ENCODE measurements around the gene ASIC2. TPM values are rescaled to one million over a fixed set of nuclear protein-coding genes. Genes with fewer than 3 reads are reported as not detected.

The ASIC2 gene
- total RNA-seq = under 1 TPM; 0.10 to 0.18 TPM
- polyA plus RNA-seq = not detected
- long read RNA-seq, donor 1 = 0 reads
- long read RNA-seq, donor 2, partial matches to known transcripts = 0 of 2 reads
- long read RNA-seq, donor 2, other reads (novel, unspliced or antisense) = 1 of 2 reads

DNA sequence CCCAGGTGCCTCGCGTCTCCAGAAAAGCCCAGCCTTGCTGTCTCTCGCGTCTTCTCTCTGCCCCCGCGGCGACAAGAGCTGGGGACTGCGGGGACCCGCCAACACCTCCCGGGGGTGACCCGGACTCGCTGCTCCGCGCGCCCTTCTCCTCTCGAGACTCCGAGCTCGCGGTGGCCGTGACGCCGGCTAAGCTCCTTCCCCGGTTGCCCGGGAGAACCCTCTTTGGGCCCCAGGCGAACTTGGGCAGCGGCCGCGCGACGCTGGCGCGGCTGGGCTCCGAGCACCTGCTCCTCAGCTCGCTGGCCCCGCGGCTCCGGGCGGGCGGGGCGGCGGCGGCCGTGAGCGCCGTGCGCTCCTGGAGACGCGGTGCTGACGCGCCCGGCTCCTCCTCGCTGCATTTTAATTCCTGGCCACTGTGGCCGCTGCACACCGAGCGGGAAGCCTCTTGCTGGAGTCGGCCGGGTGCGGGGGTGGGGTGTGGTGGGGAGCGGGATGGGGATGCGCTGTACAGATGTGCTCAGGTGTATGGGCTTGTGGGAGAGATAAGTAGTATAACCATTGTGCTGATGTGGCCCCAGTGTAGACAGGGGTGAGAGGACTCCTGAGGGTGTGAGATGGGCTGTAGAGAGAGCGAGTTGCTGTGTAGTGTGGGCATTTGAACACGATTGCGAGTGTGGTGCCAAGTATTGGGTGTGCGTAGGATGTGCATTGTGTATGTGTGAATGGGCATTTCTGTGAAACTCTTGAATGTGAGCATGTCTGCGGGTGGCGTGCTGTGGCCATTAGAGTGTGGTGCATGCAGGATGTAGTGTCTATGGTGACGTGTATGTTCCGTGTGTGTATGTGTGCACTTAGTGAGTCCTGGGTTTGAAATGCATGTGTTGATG lies at the start of gene ASIC2:
Gene ASIC2, minus strand, starts transcription at position 315 of the 887 bp plus-strand sequence.
- intact Hi-C loops (cut with DNase I) = no loop called here
- Histone ChIP-seq H3K9me3 (ENCODE audit: control insufficient read depth, low read length) (no peaks in the 10 kb centered on the region), H3K4me3 (ENCODE audit: low read length in 2 of 2) (peak within 1 kb of the TSS; percentile 16 to 21), H3K27me3 (ENCODE audit: control insufficient read depth in 1 of 2, insufficient read depth in 2 of 2, low read length in 1 of 2) (peaks cover 0 to 5% of the 10 kb centered on the region in 2 donors), H3K27ac (ENCODE audit: low read depth in 1 of 2, low read length in 2 of 2) (no peak within 1 kb of the TSS), H3K4me1 (ENCODE audit: control insufficient read depth in 1 of 2, insufficient read depth in 2 of 2, low read length in 2 of 2) (no peaks in the 10 kb centered on the region), H3K36me3 (ENCODE audit: control insufficient read depth in 1 of 2, insufficient read depth in 2 of 2, low read length in 1 of 2) (no peaks in the 10 kb centered on the region)
- 8 to 13% methylated on average over 45 to 68 of the region's 68 CpGs for WGBS, 2 donors
- ATAC-seq (ENCODE audit: low FRiP score) (no peak), DNase-seq (peak in 1 of 2 donors; percentile 78)

DNA sequence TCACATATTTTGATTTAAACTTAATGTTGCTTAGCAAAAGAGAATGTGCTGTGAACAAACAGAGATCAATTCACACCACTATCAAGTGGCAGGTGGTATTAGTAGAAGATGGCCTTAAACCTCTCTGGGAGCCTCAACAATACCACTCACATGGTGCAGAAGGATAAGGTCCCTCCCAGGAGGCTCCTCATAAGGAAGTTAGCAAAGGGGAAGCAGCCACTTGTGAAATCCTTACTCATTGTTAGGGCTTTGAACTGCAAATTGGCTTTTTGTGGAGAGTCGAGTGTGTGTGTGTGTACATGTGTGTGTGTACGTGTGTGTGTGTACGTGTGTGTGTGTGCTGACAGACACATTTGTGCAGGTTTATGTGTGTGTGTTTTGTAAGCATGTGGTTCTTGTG lies 48.9 kb upstream of the ASIC2 start:
- intact Hi-C loops (cut with DNase I) = no loop called here
- no peak for ATAC-seq (ENCODE audit: low FRiP score)

DNA sequence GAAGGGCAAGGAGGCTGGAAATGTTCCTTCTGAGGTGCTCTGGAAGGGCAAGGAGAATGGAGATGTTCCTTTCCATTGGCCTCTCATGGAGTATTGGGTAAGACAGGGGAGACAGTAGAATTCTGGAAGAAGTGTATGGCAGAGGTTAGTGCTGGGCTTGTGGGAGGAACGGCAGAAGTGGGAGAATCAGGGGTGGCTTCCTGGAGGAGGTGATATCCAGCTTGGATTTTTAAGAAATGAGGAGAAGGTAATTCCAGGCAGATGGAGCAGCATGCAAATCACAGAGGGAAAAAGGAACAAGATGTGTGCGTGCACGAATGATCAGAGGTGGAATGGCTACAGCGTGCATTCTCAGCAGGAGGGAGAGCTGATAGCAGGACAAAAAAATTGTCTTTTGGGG lies 45.1 kb upstream of the ASIC2 start:
- H3K4me1 ChIP-seq (ENCODE audit: control insufficient read depth in 1 of 2, insufficient read depth in 2 of 2, low read length in 2 of 2) = no peaks in the 10 kb centered on the region
- no peak for DNase-seq
- 65 to 71% methylated on average over 4 of the region's 4 CpGs for WGBS, 2 donors
- no peak overlapping the region for H3K4me3 ChIP-seq (ENCODE audit: low read length in 2 of 2)
- ATAC-seq (ENCODE audit: low FRiP score) = no peak
- intact Hi-C loops (cut with DNase I) = no loop called here
- H3K27me3 ChIP-seq (ENCODE audit: control insufficient read depth in 1 of 2, insufficient read depth in 2 of 2, low read length in 1 of 2) = no peaks in the 10 kb centered on the region
- H3K27ac ChIP-seq (ENCODE audit: low read depth in 1 of 2, low read length in 2 of 2) = no peak overlapping the region
- no peaks in the 10 kb centered on the region for H3K36me3 ChIP-seq (ENCODE audit: control insufficient read depth in 1 of 2, insufficient read depth in 2 of 2, low read length in 1 of 2)
- H3K9me3 ChIP-seq (ENCODE audit: control insufficient read depth, low read length) = no peaks in the 10 kb centered on the region

More for the DNA sequence above, 48.9 kb upstream of the ASIC2 start:
- H3K27me3 ChIP-seq (ENCODE audit: control insufficient read depth in 1 of 2, insufficient read depth in 2 of 2, low read length in 1 of 2) = no peaks in the 10 kb centered on the region
- WGBS, 2 donors = 58 to 75% methylated on average over 3 of the region's 3 CpGs
- no peak overlapping the region for H3K4me3 ChIP-seq (ENCODE audit: low read length in 2 of 2)
- no peaks in the 10 kb centered on the region for H3K36me3 ChIP-seq (ENCODE audit: control insufficient read depth in 1 of 2, insufficient read depth in 2 of 2, low read length in 1 of 2)
- H3K27ac ChIP-seq (ENCODE audit: low read depth in 1 of 2, low read length in 2 of 2) = no peak overlapping the region
- H3K9me3 ChIP-seq (ENCODE audit: control insufficient read depth, low read length) = no peaks in the 10 kb centered on the region
- DNase-seq = no peak
- no peaks in the 10 kb centered on the region for H3K4me1 ChIP-seq (ENCODE audit: control insufficient read depth in 1 of 2, insufficient read depth in 2 of 2, low read length in 2 of 2)

DNA sequence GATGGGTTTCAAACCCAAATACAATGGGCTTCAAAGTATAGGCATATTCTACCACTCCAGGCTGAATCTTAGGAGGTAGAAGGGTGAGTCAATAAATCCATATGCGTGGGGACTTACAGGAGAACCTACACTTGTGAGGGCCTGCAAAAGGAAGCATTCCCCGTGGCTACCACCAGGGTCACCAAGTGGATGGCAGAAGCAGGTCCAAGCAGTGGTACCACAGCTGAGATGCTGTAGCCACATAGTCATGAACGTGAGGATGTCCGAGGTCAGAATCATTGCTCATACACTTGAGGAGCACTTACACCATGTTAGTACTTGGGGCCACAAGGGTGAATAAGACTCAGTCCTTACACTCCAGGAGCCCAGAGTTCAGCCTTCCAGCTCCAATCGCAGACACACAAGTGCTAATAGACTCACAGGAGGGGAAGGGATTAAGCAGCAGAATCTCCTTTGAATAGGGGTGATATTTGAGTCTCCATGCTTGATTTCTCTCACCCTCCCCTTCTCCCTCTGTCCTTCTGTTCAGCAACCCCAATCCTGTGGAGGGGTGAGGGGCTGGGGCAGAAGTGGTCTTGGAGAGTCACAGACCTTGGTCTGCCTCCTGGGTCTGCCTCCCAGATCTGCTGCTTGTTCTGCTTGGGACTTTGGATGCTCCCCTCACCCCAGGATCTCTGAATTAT lies 42.5 kb upstream of the ASIC2 start:
- Histone ChIP-seq H3K4me1 (ENCODE audit: control insufficient read depth in 1 of 2, insufficient read depth in 2 of 2, low read length in 2 of 2) (no peaks in the 10 kb centered on the region), H3K27ac (ENCODE audit: low read depth in 1 of 2, low read length in 2 of 2) (no peak overlapping the region), H3K4me3 (ENCODE audit: low read length in 2 of 2) (no peak overlapping the region), H3K9me3 (ENCODE audit: control insufficient read depth, low read length) (no peaks in the 10 kb centered on the region), H3K36me3 (ENCODE audit: control insufficient read depth in 1 of 2, insufficient read depth in 2 of 2, low read length in 1 of 2) (no peaks in the 10 kb centered on the region), H3K27me3 (ENCODE audit: control insufficient read depth in 1 of 2, insufficient read depth in 2 of 2, low read length in 1 of 2) (no peaks in the 10 kb centered on the region)
- 49 to 58% methylated on average over 5 of the region's 5 CpGs for WGBS, 2 donors
- intact Hi-C loops (cut with DNase I) = no loop called here
- DNase-seq (no peak), ATAC-seq (ENCODE audit: low FRiP score) (no peak)

DNA sequence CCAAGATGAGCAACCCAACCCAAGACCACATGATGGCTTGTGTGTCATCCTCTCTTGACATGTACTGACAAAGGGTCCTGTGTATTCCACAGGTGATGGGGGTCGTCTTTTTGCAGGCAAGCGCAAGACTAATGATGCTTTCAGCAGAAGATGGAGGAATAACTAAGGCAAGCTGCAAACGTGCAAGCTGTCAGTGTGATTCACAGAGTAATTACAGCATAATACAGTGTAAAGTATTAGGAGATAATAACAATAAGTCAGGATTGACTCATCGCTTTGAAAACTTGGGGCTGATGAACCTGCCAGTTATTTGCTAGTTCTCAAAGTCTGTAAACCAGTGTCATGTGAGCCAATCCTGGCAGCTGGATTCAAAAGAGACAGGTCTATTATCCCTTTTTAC lies 41.6 kb upstream of the ASIC2 start:
- peaks cover under 1% of the 10 kb centered on the region for H3K9me3 ChIP-seq (ENCODE audit: control insufficient read depth, low read length)
- no peaks in the 10 kb centered on the region for H3K36me3 ChIP-seq (ENCODE audit: control insufficient read depth in 1 of 2, insufficient read depth in 2 of 2, low read length in 1 of 2)
- intact Hi-C loops (cut with DNase I) = no loop called here
- no peak overlapping the region for H3K4me3 ChIP-seq (ENCODE audit: low read length in 2 of 2)
- H3K27me3 ChIP-seq (ENCODE audit: control insufficient read depth in 1 of 2, insufficient read depth in 2 of 2, low read length in 1 of 2) = no peaks in the 10 kb centered on the region
- DNase-seq (no peak), ATAC-seq (ENCODE audit: low FRiP score) (no peak)
- H3K27ac ChIP-seq (ENCODE audit: low read depth in 1 of 2, low read length in 2 of 2) = no peak overlapping the region
- 64 to 68% methylated on average over 4 of the region's 4 CpGs for WGBS, 2 donors
- no peaks in the 10 kb centered on the region for H3K4me1 ChIP-seq (ENCODE audit: control insufficient read depth in 1 of 2, insufficient read depth in 2 of 2, low read length in 2 of 2)

DNA sequence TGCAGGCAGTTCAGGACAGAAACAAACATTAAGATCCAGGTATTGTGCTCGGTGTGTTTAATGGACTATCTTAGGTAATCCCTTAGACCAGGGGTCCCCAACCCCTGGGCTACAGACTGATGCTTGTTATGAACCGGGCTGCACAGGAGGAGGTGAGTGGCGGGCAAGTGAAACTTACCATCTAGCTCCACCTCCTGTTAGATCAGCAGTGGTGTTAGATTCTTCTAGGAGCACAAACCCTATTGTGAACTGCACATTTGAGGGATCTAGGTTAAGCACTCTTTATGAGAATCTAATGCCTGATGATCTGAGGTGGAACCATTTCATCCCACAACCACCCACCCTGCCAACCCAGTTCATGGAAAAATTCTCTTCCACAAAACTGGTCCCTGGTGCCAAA lies 37.8 kb upstream of the ASIC2 start:
- H3K27ac ChIP-seq (ENCODE audit: low read depth in 1 of 2, low read length in 2 of 2) = no peak overlapping the region
- DNase-seq (no peak), ATAC-seq (ENCODE audit: low FRiP score) (no peak)
- intact Hi-C loops (cut with DNase I) = no loop called here
- 70 to 73% methylated on average over 3 of the region's 3 CpGs for WGBS, 2 donors
- no peak overlapping the region for H3K4me3 ChIP-seq (ENCODE audit: low read length in 2 of 2)
- no peaks in the 10 kb centered on the region for H3K27me3 ChIP-seq (ENCODE audit: control insufficient read depth in 1 of 2, insufficient read depth in 2 of 2, low read length in 1 of 2)
- no peaks in the 10 kb centered on the region for H3K36me3 ChIP-seq (ENCODE audit: control insufficient read depth in 1 of 2, insufficient read depth in 2 of 2, low read length in 1 of 2)
- H3K9me3 ChIP-seq (ENCODE audit: control insufficient read depth, low read length) = peaks cover 1% of the 10 kb centered on the region
- no peaks in the 10 kb centered on the region for H3K4me1 ChIP-seq (ENCODE audit: control insufficient read depth in 1 of 2, insufficient read depth in 2 of 2, low read length in 2 of 2)

DNA sequence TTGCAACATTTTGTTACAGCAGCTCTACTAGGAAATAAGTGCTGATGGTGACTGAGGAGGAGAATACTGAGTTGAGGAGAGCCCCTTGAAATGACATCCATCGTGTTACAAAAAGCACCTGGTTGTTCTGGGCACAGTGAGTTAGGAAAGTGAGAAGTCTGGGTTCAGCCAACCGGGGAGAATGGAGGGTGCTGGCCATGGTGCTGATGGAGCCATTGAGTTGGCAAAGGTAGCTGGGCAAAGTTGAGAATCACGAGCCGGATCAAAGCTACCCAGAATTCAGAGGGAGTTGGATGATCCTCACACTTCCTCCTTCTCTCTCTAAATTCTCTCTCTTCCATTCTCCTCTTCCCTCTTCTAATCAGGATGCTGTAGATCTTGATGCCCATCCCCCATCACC lies 35.0 kb upstream of the ASIC2 start:
- Histone ChIP-seq H3K27ac (ENCODE audit: low read depth in 1 of 2, low read length in 2 of 2) (no peak overlapping the region), H3K36me3 (ENCODE audit: control insufficient read depth in 1 of 2, insufficient read depth in 2 of 2, low read length in 1 of 2) (no peaks in the 10 kb centered on the region), H3K9me3 (ENCODE audit: control insufficient read depth, low read length) (peaks cover 1% of the 10 kb centered on the region), H3K27me3 (ENCODE audit: control insufficient read depth in 1 of 2, insufficient read depth in 2 of 2, low read length in 1 of 2) (peaks cover 0 to 2% of the 10 kb centered on the region in 2 donors), H3K4me1 (ENCODE audit: control insufficient read depth in 1 of 2, insufficient read depth in 2 of 2, low read length in 2 of 2) (no peaks in the 10 kb centered on the region), H3K4me3 (ENCODE audit: low read length in 2 of 2) (no peak overlapping the region)
- intact Hi-C loops (cut with DNase I) = no loop called here
- no peak for DNase-seq
- no peak for ATAC-seq (ENCODE audit: low FRiP score)
- WGBS, 2 donors = 15 to 16% methylated on average over 4 of the region's 4 CpGs

DNA sequence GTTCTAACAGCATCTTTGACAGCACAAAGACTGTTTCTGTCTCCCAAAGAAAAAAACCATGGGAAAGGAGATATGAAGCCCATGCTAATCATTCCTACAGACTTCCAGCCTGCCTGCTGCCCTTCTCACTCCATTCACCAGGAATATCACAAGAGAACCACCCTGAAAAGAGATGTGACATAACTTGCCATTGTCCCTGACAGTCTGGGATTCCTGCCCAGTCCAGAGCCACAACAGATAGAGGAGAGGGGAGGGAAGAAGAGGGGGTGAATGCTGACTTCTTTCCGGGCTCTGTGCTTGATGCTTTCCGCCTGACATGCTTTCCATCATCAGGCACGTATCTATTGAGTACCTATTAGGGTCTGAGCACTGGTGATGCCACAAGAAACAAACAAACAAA lies 31.6 kb upstream of the ASIC2 start:
- no peak for DNase-seq
- Histone ChIP-seq H3K36me3 (ENCODE audit: control insufficient read depth in 1 of 2, insufficient read depth in 2 of 2, low read length in 1 of 2) (no peaks in the 10 kb centered on the region), H3K4me3 (ENCODE audit: low read length in 2 of 2) (no peak overlapping the region), H3K4me1 (ENCODE audit: control insufficient read depth in 1 of 2, insufficient read depth in 2 of 2, low read length in 2 of 2) (no peaks in the 10 kb centered on the region), H3K9me3 (ENCODE audit: control insufficient read depth, low read length) (peaks cover 1% of the 10 kb centered on the region), H3K27me3 (ENCODE audit: control insufficient read depth in 1 of 2, insufficient read depth in 2 of 2, low read length in 1 of 2) (peaks cover 0 to 6% of the 10 kb centered on the region in 2 donors), H3K27ac (ENCODE audit: low read depth in 1 of 2, low read length in 2 of 2) (no peak overlapping the region)
- intact Hi-C loops (cut with DNase I) = no loop called here
- WGBS, 2 donors = 66 to 72% methylated on average over 3 of the region's 3 CpGs
- no peak for ATAC-seq (ENCODE audit: low FRiP score)

All from aorta (tissue), 5 donors.